Activated CD8-positive, alpha-beta T cell treated with anti-CD3 and anti-CD28 coated beads for 36 hours (primary cell): ENCODE measurements around the gene FOXK2. TPM values are rescaled to one million over a fixed set of nuclear protein-coding genes. Genes with fewer than 3 reads are reported as not detected.

Source experiments
- ATAC-seq: fragments of 200-7000 bp; cut with Tn5 transposase; one replicate; pipeline ENCODE4 v1.10.0; 2021; ENCODE audit warnings: mild to moderate bottlenecking, moderate library complexity
- CTCF ChIA-PET: fragments of 350-600 bp; sonication (Branson Sonifier 250); formaldehyde crosslinking; loops from one replicate; lab custom pipeline; 2021; ENCODE audit warnings: antibody characterized with exemption; lab: Charles Lee
- POLR2A ChIA-PET: fragments of 350-600 bp; sonication (Branson Sonifier 250); formaldehyde crosslinking; loops from one replicate; lab custom pipeline; 2021; ENCODE audit warnings: antibody characterized with exemption; lab: Charles Lee
- DNase-seq: peaks from one replicate; pipeline ENCODE4 v3.0.0-alpha.2; 2020
- H3K27ac Mint-ChIP-seq: one replicate; pipeline ENCODE4 v1.8.0; 2021; ENCODE audit warnings: mild to moderate bottlenecking, mixed read lengths
- H3K27me3 Mint-ChIP-seq: one replicate; pipeline ENCODE4 v1.8.0; 2021; ENCODE audit warnings: mixed read lengths
- H3K36me3 Mint-ChIP-seq: one replicate; pipeline ENCODE4 v1.8.0; 2021; ENCODE audit warnings: low read depth, mixed read lengths
- H3K4me1 Mint-ChIP-seq: one replicate; pipeline ENCODE4 v1.8.0; 2021; ENCODE audit warnings: low read depth, mixed read lengths
- H3K4me3 Mint-ChIP-seq: one replicate; pipeline ENCODE4 v1.8.0; 2021; ENCODE audit warnings: mild to moderate bottlenecking, moderate library complexity, mixed read lengths
- H3K9me3 Mint-ChIP-seq: one replicate; pipeline ENCODE4 v1.8.0; 2021; ENCODE audit warnings: mixed read lengths
- CTCF ChIP-seq: fragments of 200-600 bp; IDR thresholded peaks from one replicate; pipeline ENCODE4 v1.8.0; 2022; ENCODE audit warnings: antibody characterized with exemption, mild to moderate bottlenecking
- intact Hi-C: fragments of 100-400 bp; cut with micrococcal nuclease; formaldehyde crosslinking; loops from one replicate; pipeline ENCODE4 v1.10.0; 2022
- total RNA-seq, 2 experiments: library from RNA; stranded (reverse); gene quantifications; one replicate each; pipeline ENCODE4 v1.2.3, GENCODE V29; 2021

FOXK2 gene
- total RNA-seq, 2 experiments from 2014 or later, result 55.6 to 59.5 TPM

- ATAC-seq, result peak; percentile 9
- Mint-ChIP-seq H3K36me3 (no peaks in the 10 kb centered on the region), H3K4me3 (peak overlapping the region; percentile 83), H3K27ac (peak overlapping the region; percentile 86), H3K4me1 (peaks cover 18% of the 10 kb centered on the region), H3K27me3 (no peaks in the 10 kb centered on the region), H3K9me3 (no peaks in the 10 kb centered on the region)
- TF ChIP-seq CTCF, result no peak
- ChIA-PET CTCF (interaction anchor here (0.5 to 2.1 kb wide), 3 partner anchors 8 to 53 kb away, joined by 3 to 5 read pairs (median 3); no protein-coding TSS in a partner anchor), POLR2A (interaction anchor here (0.5 to 3.9 kb wide), 6 partner anchors 8 to 218 kb away, joined by 3 to 32 read pairs (median 4); partner anchors contain the start of genes FN3KRP and FOXK2)
- peak; percentile 50 for DNase-seq
- intact Hi-C loops, result loop anchor here (10.0 kb wide), 1 partner anchor 57 kb away; no protein-coding TSS in a partner anchor
Observed at GRCh38 chr17:82497483-82498405, 21.8 kb upstream of the FOXK2 start.

GRCh38 chr17:82502207-82502606 lies 17.3 kb upstream of the FOXK2 start:
- Mint-ChIP-seq H3K27me3 (no peaks in the 10 kb centered on the region), H3K4me3 (no peak overlapping the region), H3K36me3 (no peaks in the 10 kb centered on the region), H3K27ac (no peak overlapping the region), H3K4me1 (peaks cover 16% of the 10 kb centered on the region), H3K9me3 (no peaks in the 10 kb centered on the region)
- intact Hi-C loops, result no loop called here
- ATAC-seq, result no peak
- no peak for TF ChIP-seq CTCF
- ChIA-PET POLR2A (no interaction called here), CTCF (no interaction called here)
- DNase-seq, result no peak

- DNase-seq, result no peak
- Mint-ChIP-seq H3K36me3 (no peaks in the 10 kb centered on the region), H3K9me3 (no peaks in the 10 kb centered on the region), H3K27me3 (no peaks in the 10 kb centered on the region), H3K27ac (no peak overlapping the region), H3K4me1 (peaks cover 12% of the 10 kb centered on the region), H3K4me3 (no peak overlapping the region)
- intact Hi-C loops, result no loop called here
- no peak for TF ChIP-seq CTCF
- no peak for ATAC-seq
- ChIA-PET POLR2A (interaction anchor here (1.3 to 2.4 kb wide), 2 partner anchors 17 to 18 kb away, joined by 3 to 14 read pairs; partner anchors contain the start of gene FOXK2), CTCF (interaction anchor here (0.6 to 1.2 kb wide), 2 partner anchors 9 to 51 kb away, joined by 3 read pairs; no protein-coding TSS in a partner anchor)
Observed at GRCh38 chr17:82503094-82503727, 16.3 kb upstream of the FOXK2 start.

GRCh38 chr17:82503728-82504308 lies 15.7 kb upstream of the FOXK2 start:
- H3K4me1 Mint-ChIP-seq, result peaks cover 12% of the 10 kb centered on the region
- ChIA-PET CTCF (interaction anchor here (0.9 to 1.2 kb wide), 2 partner anchors 16 to 51 kb away, joined by 3 read pairs; partner anchors contain the start of gene FOXK2), POLR2A (interaction anchor here (1.3 to 2.4 kb wide), 2 partner anchors 16 to 19 kb away, joined by 3 to 14 read pairs; partner anchors contain the start of gene FOXK2)
- intact Hi-C loops, result no loop called here
- H3K27me3 Mint-ChIP-seq, result no peaks in the 10 kb centered on the region
- ATAC-seq (no peak), DNase-seq (no peak)
- TF ChIP-seq CTCF, result no peak
- H3K4me3 Mint-ChIP-seq, result no peak overlapping the region
- H3K36me3 Mint-ChIP-seq, result no peaks in the 10 kb centered on the region
- no peak overlapping the region for H3K27ac Mint-ChIP-seq
- no peaks in the 10 kb centered on the region for H3K9me3 Mint-ChIP-seq
